DOHH2 (cell line): Measurements from ENCODE around the gene ROBO1.
"Not testable (repeated sequence)": the region's sequence is repeated elsewhere in the genome, so short reads cannot be mapped to it uniquely, and the experiment has no call there.

ENCODE experiments used
- EZH2phosphoT487 ChIP-seq: fragments of 200-600 bp; sonication (generic); IDR thresholded peaks from 2 replicates; pipeline ENCODE4 v1.6.1; 2017; ENCODE audit warnings: borderline replicate concordance, mild to moderate bottlenecking, antibody characterized with exemption, low read length, moderate library complexity, mixed read lengths
- TF ChIP-seq, protein P1 (sequence below): fragments of 200-600 bp; sonication (generic); IDR thresholded peaks from one replicate; pipeline ENCODE4 v1.5.1; 2014; ENCODE audit warnings: antibody characterized with exemption, mild to moderate bottlenecking, low read depth, low read length; ENCODE audit not compliant: poor library complexity, severe bottlenecking

DNA sequence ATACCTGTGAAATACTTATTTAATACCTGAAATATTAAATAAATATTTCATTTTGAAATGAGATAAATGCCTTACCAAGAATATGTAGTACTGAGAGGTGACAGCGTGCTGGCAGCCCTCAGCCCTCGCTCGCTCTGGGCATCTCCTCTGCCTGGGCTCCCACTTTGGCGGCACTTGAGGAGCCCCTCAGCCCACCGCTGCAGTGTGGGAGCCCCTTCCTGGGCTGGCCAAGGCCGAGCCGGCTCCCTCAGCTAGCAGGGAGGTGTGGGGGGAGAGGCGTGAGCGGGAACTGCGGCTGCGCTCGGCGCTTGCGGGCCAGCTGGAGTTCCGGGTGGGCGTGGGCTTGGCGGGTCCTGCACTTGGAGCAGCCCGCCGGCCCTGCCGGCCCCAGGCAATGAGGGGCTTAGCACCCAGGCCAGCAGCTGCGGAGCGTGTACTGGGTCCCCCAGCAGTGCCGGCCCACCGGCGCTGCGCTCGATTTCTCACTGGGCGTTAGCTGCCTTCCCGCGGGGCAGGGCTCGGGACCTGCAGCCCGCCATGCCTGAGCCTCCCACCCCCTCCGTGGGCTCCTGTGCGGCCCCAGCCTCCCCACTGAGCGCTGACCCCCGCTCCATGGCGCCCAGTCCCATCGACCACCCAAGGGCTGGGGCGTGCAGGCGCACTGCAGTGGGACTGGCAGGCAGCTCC lies 467.7 kb downstream of the ROBO1 start:
- TF ChIP-seq, protein P1, sequence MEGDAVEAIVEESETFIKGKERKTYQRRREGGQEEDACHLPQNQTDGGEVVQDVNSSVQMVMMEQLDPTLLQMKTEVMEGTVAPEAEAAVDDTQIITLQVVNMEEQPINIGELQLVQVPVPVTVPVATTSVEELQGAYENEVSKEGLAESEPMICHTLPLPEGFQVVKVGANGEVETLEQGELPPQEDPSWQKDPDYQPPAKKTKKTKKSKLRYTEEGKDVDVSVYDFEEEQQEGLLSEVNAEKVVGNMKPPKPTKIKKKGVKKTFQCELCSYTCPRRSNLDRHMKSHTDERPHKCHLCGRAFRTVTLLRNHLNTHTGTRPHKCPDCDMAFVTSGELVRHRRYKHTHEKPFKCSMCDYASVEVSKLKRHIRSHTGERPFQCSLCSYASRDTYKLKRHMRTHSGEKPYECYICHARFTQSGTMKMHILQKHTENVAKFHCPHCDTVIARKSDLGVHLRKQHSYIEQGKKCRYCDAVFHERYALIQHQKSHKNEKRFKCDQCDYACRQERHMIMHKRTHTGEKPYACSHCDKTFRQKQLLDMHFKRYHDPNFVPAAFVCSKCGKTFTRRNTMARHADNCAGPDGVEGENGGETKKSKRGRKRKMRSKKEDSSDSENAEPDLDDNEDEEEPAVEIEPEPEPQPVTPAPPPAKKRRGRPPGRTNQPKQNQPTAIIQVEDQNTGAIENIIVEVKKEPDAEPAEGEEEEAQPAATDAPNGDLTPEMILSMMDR, result not testable (repeated sequence)
- not testable (repeated sequence) for TF ChIP-seq EZH2phosphoT487
